Measurements from ENCODE around the gene ZFHX3. TPM values are rescaled to one million over a fixed set of nuclear protein-coding genes. Genes with fewer than 3 reads are reported as not detected.

Gene ZFHX3
- total RNA-seq, 2 donors from 2014 or later: 9.2 to 18.9 TPM

DNA sequence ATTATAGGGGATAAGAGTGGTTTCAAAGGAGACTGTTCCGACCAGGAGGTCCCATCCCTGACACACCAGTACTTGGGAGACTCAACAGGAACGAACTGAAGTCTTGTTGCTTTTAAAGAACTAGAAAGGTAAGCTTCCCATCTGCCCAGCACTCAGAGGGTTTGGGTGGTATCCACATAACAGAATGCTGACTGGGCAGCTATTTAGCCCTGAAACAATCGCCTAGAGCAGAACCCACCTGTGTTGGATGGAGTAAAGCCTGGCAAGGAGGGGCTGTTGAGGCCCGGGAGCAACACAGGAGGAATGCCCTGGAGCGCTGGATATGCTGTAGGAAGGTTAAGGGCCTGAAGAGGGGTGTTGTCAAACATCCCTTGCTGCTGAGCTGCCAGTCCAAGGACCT, 254.9 kb downstream of the ZFHX3 start:
- peaks cover 62% of the 10 kb centered on the region for H3K36me3 ChIP-seq
- no peak overlapping the region for H3K4me3 ChIP-seq
- DNase-seq (ENCODE audit: low spot score): no peak
- H3K27ac ChIP-seq: no peak overlapping the region
- TF ChIP-seq, protein P1, sequence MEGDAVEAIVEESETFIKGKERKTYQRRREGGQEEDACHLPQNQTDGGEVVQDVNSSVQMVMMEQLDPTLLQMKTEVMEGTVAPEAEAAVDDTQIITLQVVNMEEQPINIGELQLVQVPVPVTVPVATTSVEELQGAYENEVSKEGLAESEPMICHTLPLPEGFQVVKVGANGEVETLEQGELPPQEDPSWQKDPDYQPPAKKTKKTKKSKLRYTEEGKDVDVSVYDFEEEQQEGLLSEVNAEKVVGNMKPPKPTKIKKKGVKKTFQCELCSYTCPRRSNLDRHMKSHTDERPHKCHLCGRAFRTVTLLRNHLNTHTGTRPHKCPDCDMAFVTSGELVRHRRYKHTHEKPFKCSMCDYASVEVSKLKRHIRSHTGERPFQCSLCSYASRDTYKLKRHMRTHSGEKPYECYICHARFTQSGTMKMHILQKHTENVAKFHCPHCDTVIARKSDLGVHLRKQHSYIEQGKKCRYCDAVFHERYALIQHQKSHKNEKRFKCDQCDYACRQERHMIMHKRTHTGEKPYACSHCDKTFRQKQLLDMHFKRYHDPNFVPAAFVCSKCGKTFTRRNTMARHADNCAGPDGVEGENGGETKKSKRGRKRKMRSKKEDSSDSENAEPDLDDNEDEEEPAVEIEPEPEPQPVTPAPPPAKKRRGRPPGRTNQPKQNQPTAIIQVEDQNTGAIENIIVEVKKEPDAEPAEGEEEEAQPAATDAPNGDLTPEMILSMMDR (IDR thresholded peaks at IDR 0.05): no peak
- no peaks in the 10 kb centered on the region for H3K9me3 ChIP-seq
- no peaks in the 10 kb centered on the region for H3K27me3 ChIP-seq
- H3K4me1 ChIP-seq: no peaks in the 10 kb centered on the region

DNA sequence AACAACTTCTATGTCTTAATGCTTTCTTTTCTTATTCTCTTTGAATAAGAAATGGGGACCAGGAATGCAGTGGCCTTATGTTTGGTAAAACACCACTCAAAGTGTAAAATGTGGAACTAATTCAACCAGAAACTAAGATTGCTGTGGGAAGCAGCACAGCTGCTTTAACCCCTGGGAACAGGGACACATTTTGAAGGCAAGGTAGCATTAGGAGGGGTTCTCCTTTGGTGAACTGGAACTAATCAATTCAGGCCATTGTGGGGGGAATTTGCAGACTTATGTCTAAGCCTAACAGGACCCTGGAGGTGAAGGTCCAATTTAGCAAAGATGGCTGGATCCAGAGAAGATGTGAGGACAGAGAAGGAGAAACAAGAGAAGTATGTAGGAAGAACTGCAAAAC, 256.1 kb downstream of the ZFHX3 start:
- H3K36me3 ChIP-seq: peaks cover 51% of the 10 kb centered on the region
- H3K9me3 ChIP-seq: no peaks in the 10 kb centered on the region
- no peak overlapping the region for H3K27ac ChIP-seq
- no peak for DNase-seq (ENCODE audit: low spot score)
- no peak overlapping the region for H3K4me3 ChIP-seq
- TF ChIP-seq, protein P1 (IDR thresholded peaks at IDR 0.05): no peak
- no peaks in the 10 kb centered on the region for H3K27me3 ChIP-seq
- H3K4me1 ChIP-seq: no peaks in the 10 kb centered on the region

DNA sequence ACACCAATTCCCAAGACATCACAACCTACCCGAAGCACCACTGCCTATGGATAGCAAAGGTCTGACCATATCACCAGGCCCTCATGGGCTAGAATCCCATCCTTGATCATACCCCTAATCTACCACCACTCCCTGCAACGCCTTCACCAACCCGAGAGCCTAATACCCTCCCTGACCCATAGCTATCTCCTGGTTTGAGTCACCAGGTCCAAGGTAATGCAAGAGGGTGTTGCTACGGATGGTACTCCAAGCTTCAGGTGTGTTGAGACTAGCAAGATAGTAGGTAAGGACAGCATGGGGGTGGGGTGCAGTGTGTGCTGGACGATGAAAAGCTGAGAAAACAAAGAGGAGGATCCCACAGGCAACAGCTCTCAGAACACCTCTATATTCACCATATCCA, 258.0 kb downstream of the ZFHX3 start:
- Histone ChIP-seq H3K27ac (no peak overlapping the region), H3K36me3 (peaks cover 34% of the 10 kb centered on the region), H3K4me1 (peaks cover 0 to 3% of the 10 kb centered on the region in 2 donors), H3K9me3 (no peaks in the 10 kb centered on the region), H3K27me3 (no peaks in the 10 kb centered on the region), H3K4me3 (no peak overlapping the region)
- DNase-seq (ENCODE audit: low spot score): no peak
- TF ChIP-seq, protein P1 (IDR thresholded peaks at IDR 0.05): no peak

DNA sequence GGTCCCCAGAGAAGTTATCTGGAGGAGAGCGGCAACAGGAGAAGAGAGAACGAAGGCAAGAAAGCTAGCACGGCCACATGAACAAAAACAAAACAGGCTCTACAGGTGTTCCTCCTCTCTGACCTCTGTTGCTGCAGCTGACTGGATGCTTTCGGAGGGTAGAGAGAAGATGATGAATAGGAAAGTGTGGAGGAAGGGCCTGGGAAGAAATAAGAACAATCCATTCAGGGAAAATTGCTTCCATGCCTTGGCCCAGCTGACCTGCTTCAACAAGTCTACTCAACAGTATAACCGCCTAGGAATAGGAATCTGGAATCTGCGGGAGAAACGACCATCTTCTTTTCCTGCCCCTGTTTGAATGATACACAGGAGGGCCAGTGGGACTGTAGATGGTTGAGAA, 258.5 kb downstream of the ZFHX3 start:
- H3K4me3 ChIP-seq: no peak overlapping the region
- H3K36me3 ChIP-seq: peaks cover 29% of the 10 kb centered on the region
- no peaks in the 10 kb centered on the region for H3K27me3 ChIP-seq
- H3K9me3 ChIP-seq: no peaks in the 10 kb centered on the region
- no peak overlapping the region for H3K27ac ChIP-seq
- DNase-seq (ENCODE audit: low spot score): no peak
- H3K4me1 ChIP-seq: peaks cover 0 to 3% of the 10 kb centered on the region in 2 donors
- TF ChIP-seq, protein P1 (IDR thresholded peaks at IDR 0.05): no peak

DNA sequence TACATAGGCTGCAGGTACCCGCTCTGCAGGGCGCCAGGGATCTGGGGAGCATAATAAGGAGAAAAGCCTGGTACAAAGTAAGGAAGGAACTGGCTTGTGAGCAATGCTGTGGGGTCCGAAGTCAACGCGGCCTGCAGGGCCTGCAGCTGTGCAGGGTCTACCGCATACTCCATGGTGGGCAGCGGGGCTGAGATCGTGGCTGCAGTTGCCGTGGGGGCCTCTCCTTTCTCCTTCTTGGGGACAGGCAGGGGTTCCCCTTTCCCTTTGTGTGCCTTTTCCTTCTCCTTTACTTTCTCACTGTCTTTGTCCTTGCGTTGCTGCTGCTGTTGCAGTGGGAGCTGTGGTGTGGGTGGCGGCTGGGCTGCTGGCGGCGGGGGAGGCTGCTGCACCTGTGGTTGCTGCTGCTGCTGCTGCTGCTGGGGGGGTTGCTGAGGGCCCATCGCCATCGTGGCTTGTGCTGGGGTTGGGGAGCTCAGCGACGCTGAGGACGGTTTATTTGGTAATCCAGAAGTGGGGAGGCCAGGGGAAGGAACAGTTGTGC, 259.6 kb downstream of the ZFHX3 start:
- Histone ChIP-seq H3K9me3 (no peaks in the 10 kb centered on the region), H3K4me1 (peaks cover 0 to 3% of the 10 kb centered on the region in 2 donors), H3K27ac (peak overlapping the region; percentile 17 to 76), H3K36me3 (peaks cover 22% of the 10 kb centered on the region), H3K27me3 (no peaks in the 10 kb centered on the region), H3K4me3 (peak overlapping the region in 1 of 2 donors; percentile 47)
- DNase-seq (ENCODE audit: low spot score): no peak
- TF ChIP-seq, protein P1 (IDR thresholded peaks at IDR 0.05): no peak

Measured in right atrium auricular region (tissue), 2 donors.